GM12878 (cell line): Measurements from ENCODE around the gene CSK. TPM values are rescaled to one million over a fixed set of nuclear protein-coding genes. Genes with fewer than 3 reads are reported as not detected.

Source experiments
- BRCA1 ChIP-seq: IDR thresholded peaks from 2 replicates; pipeline ENCODE4 v1.6.1; 2011; ENCODE audit warnings: low read depth, low read length, improper control_type of control experiment
- CHD1 ChIP-seq: IDR thresholded peaks from 2 replicates; pipeline ENCODE4 v1.6.1; 2012; ENCODE audit warnings: low read depth, low read length, improper control_type of control experiment
- CUX1 ChIP-seq: IDR thresholded peaks from 2 replicates; pipeline ENCODE4 v1.6.1; 2012; ENCODE audit warnings: improper control_type of control experiment, low read depth, low read length; ENCODE audit not compliant: insufficient replicate concordance
- DPF2 ChIP-seq: fragments of 450-650 bp; IDR thresholded peaks from 2 replicates; pipeline ENCODE4 v1.6.1; 2017; ENCODE audit warnings: mild to moderate bottlenecking
- JUND ChIP-seq: IDR thresholded peaks from 2 replicates; pipeline ENCODE4 v1.6.1; 2012; ENCODE audit warnings: low read depth, mild to moderate bottlenecking, low read length, improper control_type of control experiment, moderate library complexity
- NFYA ChIP-seq: IDR thresholded peaks from 2 replicates; pipeline ENCODE4 v1.6.1; 2011; ENCODE audit warnings: low read depth, mild to moderate bottlenecking, low read length, improper control_type of control experiment, borderline replicate concordance
- NR2F1 ChIP-seq: fragments of 450-650 bp; conservative IDR thresholded peaks from 2 replicates; pipeline ENCODE4 v1.6.1; 2017; ENCODE audit warnings: mild to moderate bottlenecking
- polyA plus RNA-seq, 11 experiments: library from polyadenylated mRNA; depleted of rRNA in 4 of 11; unstranded in 6 of 11; stranded (reverse) in 5 of 11; fragments of >200 nt; fragmentation: Nextera tagmentation in 4 of 11; fragmentation: Illumina TruSeq in 1 of 11; extraction: Ambion mirVana in 4 of 11; extraction: Trizol in 1 of 11; gene quantifications; 1 replicate in 1 of 11; 2 replicates in 10 of 11; pipeline versions ENCODE4 v1.2.1 to v1.2.3, GENCODE V29; 2011 to 2016; ENCODE audit warnings: inconsistent platforms in 2 of 11, missing spikeins in 2 of 11, low read depth in 1 of 11
- total RNA-seq, 4 experiments: library from RNA; depleted of rRNA in 3 of 4; stranded (reverse); fragments of >200 nt in 3 of 4; fragmentation: Illumina TruSeq in 1 of 4; extraction: Trizol in 1 of 4; gene quantifications; 2 replicates each; pipeline versions ENCODE4 v1.2.1 to v1.2.3, GENCODE V29; 2013 to 2021
- TF ChIP-seq, protein P1 (sequence below): fragments of 450-650 bp; IDR thresholded peaks from 2 replicates; pipeline ENCODE4 v1.6.1; 2017; ENCODE audit warnings: antibody characterized with exemption, mild to moderate bottlenecking, moderate library complexity
- TF ChIP-seq, protein P2 (sequence below): fragments of 450-650 bp; IDR thresholded peaks from 2 replicates; pipeline ENCODE4 v1.6.1; 2017; ENCODE audit warnings: mild to moderate bottlenecking

Gene CSK
- total and polyA plus RNA-seq, 10 of the 15 experiments (the other 5 are each of a cell fraction or from before 2014, with no cell fraction given) = 3.4 to 327 (median 75.8) TPM

DNA sequence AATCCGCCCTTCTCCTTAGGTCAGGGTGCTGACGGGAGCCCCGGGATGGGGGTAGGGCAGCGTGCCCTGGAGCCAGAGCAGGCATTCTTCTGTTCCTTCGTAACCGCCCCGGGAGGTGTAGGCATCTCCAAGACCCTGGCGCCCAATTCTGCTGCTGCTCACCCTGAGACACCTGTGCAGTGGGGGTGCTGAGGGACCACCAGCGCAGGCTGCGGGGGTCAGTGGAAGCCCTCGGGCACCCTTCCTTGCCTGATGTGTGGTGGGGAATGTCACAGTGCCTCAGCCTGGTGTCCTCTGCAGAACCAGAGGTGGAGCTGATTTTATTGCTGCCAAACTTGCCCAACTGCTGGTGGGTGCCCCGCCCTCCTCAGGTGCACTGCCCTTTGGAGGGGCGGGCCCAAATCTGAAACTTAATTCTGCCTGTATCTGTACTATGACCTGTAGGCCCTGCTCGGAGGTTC is 7.3 kb downstream of the CSK start (continued):
- TF ChIP-seq CUX1 (no peak), NR2F1 (no peak), BRCA1 (no peak), DPF2 (peak; percentile 33; the same call in 1 of the 2 replicates), CHD1 (no peak), JUND (no peak), NFYA (no peak)
- TF ChIP-seq, protein P1, sequence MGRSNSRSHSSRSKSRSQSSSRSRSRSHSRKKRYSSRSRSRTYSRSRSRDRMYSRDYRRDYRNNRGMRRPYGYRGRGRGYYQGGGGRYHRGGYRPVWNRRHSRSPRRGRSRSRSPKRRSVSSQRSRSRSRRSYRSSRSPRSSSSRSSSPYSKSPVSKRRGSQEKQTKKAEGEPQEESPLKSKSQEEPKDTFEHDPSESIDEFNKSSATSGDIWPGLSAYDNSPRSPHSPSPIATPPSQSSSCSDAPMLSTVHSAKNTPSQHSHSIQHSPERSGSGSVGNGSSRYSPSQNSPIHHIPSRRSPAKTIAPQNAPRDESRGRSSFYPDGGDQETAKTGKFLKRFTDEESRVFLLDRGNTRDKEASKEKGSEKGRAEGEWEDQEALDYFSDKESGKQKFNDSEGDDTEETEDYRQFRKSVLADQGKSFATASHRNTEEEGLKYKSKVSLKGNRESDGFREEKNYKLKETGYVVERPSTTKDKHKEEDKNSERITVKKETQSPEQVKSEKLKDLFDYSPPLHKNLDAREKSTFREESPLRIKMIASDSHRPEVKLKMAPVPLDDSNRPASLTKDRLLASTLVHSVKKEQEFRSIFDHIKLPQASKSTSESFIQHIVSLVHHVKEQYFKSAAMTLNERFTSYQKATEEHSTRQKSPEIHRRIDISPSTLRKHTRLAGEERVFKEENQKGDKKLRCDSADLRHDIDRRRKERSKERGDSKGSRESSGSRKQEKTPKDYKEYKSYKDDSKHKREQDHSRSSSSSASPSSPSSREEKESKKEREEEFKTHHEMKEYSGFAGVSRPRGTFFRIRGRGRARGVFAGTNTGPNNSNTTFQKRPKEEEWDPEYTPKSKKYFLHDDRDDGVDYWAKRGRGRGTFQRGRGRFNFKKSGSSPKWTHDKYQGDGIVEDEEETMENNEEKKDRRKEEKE = no peak
- TF ChIP-seq, protein P2, sequence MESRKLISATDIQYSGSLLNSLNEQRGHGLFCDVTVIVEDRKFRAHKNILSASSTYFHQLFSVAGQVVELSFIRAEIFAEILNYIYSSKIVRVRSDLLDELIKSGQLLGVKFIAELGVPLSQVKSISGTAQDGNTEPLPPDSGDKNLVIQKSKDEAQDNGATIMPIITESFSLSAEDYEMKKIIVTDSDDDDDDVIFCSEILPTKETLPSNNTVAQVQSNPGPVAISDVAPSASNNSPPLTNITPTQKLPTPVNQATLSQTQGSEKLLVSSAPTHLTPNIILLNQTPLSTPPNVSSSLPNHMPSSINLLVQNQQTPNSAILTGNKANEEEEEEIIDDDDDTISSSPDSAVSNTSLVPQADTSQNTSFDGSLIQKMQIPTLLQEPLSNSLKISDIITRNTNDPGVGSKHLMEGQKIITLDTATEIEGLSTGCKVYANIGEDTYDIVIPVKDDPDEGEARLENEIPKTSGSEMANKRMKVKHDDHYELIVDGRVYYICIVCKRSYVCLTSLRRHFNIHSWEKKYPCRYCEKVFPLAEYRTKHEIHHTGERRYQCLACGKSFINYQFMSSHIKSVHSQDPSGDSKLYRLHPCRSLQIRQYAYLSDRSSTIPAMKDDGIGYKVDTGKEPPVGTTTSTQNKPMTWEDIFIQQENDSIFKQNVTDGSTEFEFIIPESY = no peak
